GM19324 (cell line): ENCODE data around the gene ALK.
"Not testable (repeated sequence)": the region's sequence is repeated elsewhere in the genome, so short reads cannot be mapped to it uniquely, and the experiment has no call there.

Experiments used
- ATAC-seq: cut with Tn5 transposase; IDR thresholded peaks from one replicate; pipeline ENCODE4 v1.9.1; 2021; ENCODE audit warnings: mild to moderate bottlenecking, moderate library complexity; ENCODE audit not compliant: unreplicated experiment, low FRiP score

Gene ALK

GRCh38 chr2:29844713-29845326 is 76.6 kb downstream of the ALK start:
- ATAC-seq = no peak

DNA sequence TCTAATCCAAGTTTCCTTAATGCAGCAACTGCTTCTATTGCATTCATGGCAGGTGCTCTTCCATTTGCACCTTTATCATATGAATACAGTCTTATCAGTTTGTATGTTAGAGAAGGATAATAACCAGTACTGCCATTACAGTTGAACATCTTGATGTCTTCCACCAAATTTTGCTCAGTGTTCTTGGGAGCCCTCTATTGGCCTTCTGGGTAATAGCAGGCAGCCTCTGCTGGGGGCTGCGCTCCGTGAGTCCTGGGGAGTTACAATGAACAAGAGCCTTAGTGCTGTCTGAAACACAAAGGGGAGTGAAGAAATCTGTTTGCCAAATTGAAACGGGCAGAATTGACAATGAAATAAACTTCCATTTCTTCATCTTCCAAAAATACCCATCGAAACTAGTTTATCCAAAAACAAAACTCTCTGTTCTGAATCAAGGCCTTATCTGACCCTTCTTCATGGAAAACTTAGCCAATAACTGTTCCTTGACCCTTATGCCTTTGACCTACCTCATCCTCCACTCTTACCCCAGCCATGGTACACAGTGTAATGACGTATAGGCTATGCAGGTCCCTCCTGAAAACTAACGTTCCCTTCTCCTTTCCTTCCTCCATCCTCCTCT is 79.9 kb downstream of the ALK start:
- ATAC-seq = no peak

GRCh38 chr2:29839306-29839705 is 82.1 kb downstream of the ALK start:
- ATAC-seq = no peak

DNA sequence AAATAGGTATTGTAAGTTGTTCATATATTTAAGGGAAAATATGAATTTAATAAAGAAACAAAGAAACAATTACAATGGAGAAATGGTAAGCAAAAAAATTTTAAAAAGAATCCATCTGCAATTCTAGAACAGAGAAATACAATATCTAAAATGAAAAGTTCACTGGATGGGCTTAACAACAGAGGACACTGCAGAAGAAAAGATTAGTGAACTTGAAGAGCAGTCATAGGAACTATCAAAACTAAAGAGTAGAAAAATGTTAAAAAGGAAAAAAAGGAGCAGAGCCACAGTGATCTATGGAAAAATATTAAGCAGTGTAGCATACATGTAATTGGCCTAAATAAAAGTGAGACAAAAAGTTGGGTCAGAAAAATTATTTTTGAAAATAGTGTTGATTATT is 83.5 kb downstream of the ALK start:
- no peak for ATAC-seq

GRCh38 chr2:29834624-29835023 is 86.8 kb downstream of the ALK start:
- ATAC-seq = no peak

DNA sequence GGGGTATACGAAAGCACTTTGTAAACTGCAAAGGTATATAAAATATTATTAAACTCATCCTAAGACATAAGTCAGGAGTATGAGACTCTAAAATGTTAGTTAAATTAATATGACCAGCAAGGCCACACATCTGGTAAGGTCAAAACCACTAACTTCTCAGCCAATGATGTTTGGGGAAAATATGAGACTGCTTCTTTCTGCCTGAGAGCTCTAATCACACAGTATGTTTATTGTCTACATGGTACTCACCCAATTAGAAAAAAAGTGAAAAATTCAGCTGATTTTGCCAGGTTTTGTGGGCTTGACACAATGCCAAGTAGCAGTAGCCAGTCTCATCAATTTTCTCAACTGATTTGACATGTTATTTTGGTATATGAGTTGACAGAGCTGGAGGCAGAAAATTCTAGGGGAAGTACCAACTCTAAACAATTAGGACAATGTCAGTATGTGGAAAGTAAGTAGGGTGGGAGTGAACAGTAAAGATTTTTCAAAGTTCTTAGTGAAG is 87.3 kb downstream of the ALK start:
- no peak for ATAC-seq

- no peak for ATAC-seq
These were observed 89.8 kb downstream of the ALK start for GRCh38 chr2:29831560-29831959.

GRCh38 chr2:29829841-29830240 is 91.5 kb downstream of the ALK start:
- no peak for ATAC-seq

DNA sequence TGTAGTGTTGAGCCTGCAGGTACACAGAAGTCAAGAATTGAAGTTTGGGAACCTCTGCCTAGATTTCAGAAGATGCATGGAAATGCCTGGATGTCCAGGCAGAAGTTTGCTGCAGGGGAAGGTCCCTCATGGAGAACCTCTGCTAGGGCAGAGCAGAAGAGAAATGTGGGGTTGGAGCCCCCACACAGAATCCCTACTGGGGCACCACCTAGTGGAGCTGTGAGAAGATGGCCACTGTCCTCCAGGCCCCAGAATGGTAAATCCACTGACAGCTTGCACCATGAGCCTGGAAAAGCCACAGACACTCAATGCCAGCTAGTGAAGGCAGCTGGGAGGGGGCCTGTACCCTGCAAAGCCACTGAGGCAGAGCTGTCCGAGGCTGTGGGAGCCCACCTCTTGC is 97.2 kb downstream of the ALK start:
- ATAC-seq = not testable (repeated sequence)

DNA sequence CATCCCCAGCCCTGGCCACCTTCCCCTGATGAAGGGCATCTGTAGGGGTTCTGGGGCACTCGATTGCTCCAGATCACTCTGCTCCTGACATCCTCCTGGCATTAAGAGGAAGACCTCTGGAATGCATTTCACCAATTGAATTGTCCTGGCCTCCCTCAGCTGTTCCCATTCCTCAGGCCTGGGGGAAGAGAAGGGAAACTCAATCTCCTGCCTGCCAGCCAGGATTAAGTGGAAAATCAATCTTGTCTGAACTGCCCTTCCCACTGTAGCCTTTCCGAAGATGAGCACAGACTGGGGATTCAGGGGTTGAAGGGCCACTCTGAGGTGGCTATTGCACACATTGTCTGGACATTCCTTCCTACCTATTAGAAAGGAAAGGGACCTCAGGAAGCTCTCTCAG is 99.8 kb downstream of the ALK start:
- ATAC-seq = no peak

- ATAC-seq = no peak
These were observed 101.8 kb downstream of the ALK start for GRCh38 chr2:29819570-29819969.

GRCh38 chr2:29817801-29818680 is 103.3 kb downstream of the ALK start:
- ATAC-seq = no peak

DNA sequence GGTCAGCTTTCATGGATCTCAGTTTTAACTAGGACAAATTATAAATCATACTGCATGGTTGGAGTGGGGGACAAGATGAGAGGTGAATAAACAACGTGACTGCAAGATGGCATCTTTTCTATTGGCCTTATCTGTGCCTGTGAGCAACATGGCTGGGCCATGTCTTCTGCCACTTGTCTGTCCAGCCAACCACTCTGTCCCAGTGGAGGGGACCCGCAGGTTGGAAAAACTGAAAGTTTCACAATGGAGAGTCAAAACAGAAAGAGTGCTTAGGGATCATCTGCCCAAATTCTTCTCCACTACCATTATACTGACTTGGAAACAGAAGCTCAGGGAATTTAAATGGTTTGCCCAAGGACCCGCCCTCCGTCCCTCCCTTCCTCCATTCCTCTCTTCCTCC is 104.1 kb downstream of the ALK start:
- ATAC-seq = no peak

GRCh38 chr2:29816651-29817050 is 104.7 kb downstream of the ALK start:
- ATAC-seq = no peak

- ATAC-seq = no peak
These were observed 110.0 kb downstream of the ALK start for GRCh38 chr2:29811378-29811777.

DNA sequence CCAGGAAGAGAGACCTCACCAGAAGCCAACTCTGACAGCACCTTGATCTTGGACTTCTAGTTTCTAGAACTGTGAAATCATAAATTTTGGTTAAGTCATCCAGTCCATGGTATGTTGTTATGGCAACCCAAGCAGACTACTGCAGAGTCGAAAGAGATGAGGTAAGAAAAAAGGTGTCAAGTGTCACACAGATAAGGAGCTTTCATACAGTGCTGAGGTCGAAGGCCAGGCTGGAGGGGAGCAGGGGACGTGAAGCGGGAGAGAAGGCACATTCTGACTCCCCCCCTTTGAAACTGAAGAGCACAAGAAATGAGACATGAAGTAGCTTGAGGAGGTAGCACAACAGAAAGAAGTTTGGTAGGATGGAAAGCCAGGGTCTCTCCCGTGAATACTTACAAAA is 110.4 kb downstream of the ALK start:
- ATAC-seq = no peak

DNA sequence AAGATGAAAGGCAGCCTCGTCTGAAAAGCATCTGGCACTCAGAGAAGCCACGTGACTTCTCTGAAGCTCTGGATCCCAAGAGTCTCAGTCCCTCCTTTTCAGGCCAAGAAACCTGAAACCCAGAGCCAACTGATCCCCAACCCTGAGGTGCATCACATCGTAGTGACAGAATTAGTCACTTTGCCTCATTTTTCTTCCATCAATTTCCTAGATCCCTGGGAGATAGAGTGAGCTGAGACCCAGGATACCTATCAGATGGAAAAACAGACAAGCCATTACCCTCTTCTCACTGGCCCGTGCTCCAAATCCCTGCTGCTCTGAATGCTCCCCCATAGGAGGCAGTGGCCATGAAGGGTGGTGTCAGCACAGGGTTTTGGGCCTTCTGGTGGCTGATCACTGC is 113.1 kb downstream of the ALK start:
- no peak for ATAC-seq

GRCh38 chr2:29807082-29807481 is 114.3 kb downstream of the ALK start:
- no peak for ATAC-seq

DNA sequence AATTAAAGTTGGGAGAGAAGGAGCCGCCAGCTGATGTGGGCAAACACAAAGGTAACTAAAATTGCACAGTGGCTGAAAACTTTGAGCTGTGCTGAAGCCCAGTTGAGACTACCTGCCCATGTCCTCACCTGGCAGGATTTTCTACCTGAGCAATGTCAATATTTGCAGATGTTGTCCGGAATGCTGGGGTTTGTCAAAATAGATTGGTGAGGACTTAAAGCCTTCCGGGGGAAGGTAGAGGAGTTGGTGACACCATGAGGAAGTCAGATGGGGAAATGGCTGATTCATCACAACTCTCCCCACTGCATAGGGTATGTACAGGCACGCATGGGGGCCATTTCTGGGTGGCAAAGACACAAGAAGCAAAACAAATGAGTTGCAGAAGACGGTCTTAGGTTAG is 114.9 kb downstream of the ALK start:
- ATAC-seq = no peak

GRCh38 chr2:29804671-29805070 is 116.7 kb downstream of the ALK start:
- no peak for ATAC-seq

DNA sequence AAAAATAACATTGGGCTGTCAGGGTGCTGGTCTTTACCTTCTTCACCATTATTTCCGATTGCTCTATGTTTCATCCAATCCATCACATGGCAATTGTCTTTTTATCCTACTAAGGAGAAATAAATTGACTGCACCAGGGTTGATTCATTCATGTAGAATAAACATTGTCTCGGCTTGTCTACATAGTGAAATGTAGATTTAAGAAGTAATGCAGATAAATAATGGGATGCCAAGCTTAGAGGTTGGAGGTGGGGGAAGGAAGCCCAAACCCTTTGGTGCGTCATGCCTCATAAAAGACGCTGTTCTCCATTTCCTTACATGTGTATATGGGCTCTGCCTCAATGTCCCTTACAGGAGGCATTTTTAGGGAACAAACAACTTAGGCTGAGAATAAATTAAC is 117.8 kb downstream of the ALK start:
- ATAC-seq = no peak

DNA sequence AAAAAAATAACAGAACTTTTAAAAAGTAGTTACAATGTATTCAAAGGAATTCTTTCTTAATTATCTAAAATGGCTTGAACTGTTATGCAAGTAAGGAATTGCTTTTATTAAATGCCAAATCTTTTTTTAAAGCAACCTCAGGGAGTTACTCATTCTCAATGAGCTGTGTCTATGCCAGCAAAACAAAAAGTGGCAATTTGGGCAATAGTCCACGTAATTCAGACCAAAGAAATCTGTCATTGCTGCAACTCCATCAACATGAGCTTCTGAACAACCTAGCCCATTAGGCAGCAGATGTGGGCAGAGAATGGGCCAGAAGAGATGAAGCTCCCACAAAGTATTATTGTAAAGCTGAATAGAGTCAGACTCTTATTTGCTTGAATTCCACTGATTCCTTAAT is 118.4 kb downstream of the ALK start:
- no peak for ATAC-seq
